Measurements from ENCODE around the gene SDHAF3.

DNA sequence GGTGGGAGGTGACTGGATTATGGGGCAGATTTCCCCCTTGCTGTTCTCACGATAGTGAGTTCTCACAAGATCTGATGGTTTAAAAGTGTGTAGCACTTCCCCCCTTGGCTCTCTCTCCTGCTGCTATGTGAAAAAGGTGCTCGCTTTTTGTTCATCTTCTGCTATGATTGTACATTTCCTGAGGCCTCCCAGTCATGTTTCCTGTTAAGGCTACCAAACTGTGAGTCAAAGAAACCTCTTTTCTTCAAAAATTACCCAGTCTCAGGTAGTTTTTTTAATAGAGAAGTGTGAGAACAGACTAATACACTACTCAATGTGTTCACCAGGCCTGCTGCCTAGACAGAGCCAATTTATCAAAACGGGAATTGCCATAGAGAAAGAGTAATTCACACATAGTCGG, 49.7 kb downstream of the SDHAF3 start:
- TF ChIP-seq EP300 (IDR thresholded peaks at IDR 0.05; ENCODE audit: borderline replicate concordance in 1 of 2, control insufficient read depth in 1 of 2, low read depth in 2 of 2, low read length in 2 of 2) (no peak), GABPA (IDR thresholded peaks at IDR 0.05; ENCODE audit: low read depth) (no peak), RAD21 (IDR thresholded peaks at IDR 0.05; ENCODE audit: insufficient read depth, low read depth, low read length) (no peak), RELA (IDR thresholded peaks at IDR 0.05; ENCODE audit: borderline replicate concordance, partially characterized antibody) (no peak), JUND (IDR thresholded peaks at IDR 0.05; ENCODE audit: low read depth, low read length) (no peak), CHD1 (IDR thresholded peaks at IDR 0.05; ENCODE audit: low read depth, low read length) (no peak), EZH2 (IDR thresholded peaks at IDR 0.05; ENCODE audit: borderline replicate concordance, control insufficient read depth, low read depth, low read length) (no peak), RAD51 (IDR thresholded peaks at IDR 0.05) (no peak), ZNF274 (IDR thresholded peaks at IDR 0.05; ENCODE audit: insufficient read depth, insufficient read length) (no peak), BHLHE40 (IDR thresholded peaks at IDR 0.05; ENCODE audit: borderline replicate concordance in 1 of 2, low read depth in 2 of 2, low read length in 1 of 2) (no peak)
- TF ChIP-seq, protein P1, sequence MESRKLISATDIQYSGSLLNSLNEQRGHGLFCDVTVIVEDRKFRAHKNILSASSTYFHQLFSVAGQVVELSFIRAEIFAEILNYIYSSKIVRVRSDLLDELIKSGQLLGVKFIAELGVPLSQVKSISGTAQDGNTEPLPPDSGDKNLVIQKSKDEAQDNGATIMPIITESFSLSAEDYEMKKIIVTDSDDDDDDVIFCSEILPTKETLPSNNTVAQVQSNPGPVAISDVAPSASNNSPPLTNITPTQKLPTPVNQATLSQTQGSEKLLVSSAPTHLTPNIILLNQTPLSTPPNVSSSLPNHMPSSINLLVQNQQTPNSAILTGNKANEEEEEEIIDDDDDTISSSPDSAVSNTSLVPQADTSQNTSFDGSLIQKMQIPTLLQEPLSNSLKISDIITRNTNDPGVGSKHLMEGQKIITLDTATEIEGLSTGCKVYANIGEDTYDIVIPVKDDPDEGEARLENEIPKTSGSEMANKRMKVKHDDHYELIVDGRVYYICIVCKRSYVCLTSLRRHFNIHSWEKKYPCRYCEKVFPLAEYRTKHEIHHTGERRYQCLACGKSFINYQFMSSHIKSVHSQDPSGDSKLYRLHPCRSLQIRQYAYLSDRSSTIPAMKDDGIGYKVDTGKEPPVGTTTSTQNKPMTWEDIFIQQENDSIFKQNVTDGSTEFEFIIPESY (IDR thresholded peaks at IDR 0.05): no peak
- TF ChIP-seq, protein P2, sequence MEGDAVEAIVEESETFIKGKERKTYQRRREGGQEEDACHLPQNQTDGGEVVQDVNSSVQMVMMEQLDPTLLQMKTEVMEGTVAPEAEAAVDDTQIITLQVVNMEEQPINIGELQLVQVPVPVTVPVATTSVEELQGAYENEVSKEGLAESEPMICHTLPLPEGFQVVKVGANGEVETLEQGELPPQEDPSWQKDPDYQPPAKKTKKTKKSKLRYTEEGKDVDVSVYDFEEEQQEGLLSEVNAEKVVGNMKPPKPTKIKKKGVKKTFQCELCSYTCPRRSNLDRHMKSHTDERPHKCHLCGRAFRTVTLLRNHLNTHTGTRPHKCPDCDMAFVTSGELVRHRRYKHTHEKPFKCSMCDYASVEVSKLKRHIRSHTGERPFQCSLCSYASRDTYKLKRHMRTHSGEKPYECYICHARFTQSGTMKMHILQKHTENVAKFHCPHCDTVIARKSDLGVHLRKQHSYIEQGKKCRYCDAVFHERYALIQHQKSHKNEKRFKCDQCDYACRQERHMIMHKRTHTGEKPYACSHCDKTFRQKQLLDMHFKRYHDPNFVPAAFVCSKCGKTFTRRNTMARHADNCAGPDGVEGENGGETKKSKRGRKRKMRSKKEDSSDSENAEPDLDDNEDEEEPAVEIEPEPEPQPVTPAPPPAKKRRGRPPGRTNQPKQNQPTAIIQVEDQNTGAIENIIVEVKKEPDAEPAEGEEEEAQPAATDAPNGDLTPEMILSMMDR (IDR thresholded peaks at IDR 0.05 in 2 of 3, conservative IDR thresholded peaks at IDR 0.05 in 1 of 3; ENCODE audit: control insufficient read depth in 2 of 3, extremely low read depth in 1 of 3, insufficient read depth in 1 of 3, low read depth in 3 of 3, low read length in 3 of 3): no peak
- TF ChIP-seq, protein P3, sequence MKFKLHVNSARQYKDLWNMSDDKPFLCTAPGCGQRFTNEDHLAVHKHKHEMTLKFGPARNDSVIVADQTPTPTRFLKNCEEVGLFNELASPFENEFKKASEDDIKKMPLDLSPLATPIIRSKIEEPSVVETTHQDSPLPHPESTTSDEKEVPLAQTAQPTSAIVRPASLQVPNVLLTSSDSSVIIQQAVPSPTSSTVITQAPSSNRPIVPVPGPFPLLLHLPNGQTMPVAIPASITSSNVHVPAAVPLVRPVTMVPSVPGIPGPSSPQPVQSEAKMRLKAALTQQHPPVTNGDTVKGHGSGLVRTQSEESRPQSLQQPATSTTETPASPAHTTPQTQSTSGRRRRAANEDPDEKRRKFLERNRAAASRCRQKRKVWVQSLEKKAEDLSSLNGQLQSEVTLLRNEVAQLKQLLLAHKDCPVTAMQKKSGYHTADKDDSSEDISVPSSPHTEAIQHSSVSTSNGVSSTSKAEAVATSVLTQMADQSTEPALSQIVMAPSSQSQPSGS (IDR thresholded peaks at IDR 0.05; ENCODE audit: low read length): no peak

Measured in GM12878 (cell line).